NCI-H748 (cell line): ENCODE data around the gene SVIL.
A peak's percentile ranks its signal among the peaks of the same experiment; 100 is the strongest.

Source experiments
- DNase-seq: peaks from one replicate; lab custom pipeline; 2025; ENCODE audit not compliant: unreplicated experiment; lab: John Stamatoyannopoulos, UW

SVIL gene

DNA sequence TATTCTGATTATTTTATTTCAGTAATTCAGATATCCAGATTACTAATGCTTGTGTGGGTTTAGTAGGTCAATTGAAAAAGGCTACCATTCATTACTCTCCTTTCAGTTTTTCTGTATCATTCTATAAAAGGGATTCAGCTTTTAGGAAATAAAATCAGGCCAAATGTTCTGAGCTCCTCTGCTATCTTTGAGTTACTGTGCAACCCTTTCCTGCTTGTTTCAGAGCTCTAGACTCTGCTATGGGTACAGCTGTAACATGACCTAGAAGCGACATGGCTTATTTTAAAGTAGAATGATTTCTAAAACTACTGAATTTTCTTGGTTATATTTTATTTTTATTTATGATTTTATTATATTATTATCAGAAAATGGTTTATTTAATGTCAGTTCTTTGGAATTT lies 203.1 kb downstream of the SVIL start:
- DNase-seq, result no peak

DNA sequence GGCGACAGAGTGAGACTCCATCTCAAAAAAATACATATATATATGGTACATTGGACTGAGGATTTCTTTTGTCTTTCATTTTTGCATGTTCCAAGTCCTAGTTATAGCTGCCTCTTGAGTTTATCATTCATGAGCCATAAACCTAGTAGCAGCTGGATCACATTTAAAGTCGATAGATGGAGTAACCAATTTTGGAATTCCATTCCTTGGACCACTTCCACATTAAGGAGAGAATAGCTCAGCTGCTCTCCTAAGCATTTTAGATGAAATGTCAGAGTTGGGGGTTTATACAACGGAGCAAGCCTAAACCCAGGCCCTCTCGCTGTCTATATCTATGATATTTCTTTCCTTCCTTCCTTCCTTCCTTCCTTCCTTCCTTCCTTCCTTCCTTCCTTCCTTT lies 204.7 kb downstream of the SVIL start:
- DNase-seq, result no peak

DNA sequence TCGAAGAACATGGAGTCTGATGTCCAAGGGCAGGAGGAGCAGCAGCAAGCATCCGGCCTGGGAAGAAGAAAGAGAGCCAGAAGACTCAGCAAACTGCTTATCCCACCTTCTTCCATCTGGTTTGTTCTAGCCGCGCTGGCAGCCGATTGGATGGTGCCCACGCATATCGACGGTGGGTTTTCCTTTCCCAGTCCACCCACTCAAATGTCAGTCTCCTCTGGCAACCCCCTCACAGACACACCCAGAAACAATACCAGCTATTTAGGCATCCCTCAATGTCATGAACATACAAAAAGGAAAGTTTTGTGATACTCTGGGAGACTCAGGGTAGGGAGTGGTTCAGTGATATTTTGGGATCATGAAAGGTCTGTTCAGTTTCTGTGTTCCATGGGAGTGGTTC lies 206.3 kb downstream of the SVIL start:
- DNase-seq, result no peak

DNA sequence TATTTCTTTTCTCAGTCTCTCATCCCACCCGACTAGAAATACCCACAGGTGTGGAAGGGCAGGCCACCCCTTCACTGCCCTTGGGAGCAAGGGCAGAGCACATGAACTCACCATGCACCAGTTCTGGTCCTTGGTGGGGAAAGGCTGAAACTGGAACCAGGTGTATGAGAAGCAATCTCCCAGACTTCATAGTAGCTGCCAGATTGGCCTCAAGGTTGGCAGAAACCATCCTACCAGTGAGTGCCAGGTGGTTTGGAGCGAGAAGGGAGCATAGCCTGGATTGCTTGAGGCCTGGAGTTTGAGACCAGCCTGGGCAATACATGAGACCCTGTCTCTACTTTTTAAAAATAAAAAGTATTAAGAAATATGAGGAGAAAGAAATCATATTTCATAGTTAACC lies 207.1 kb downstream of the SVIL start:
- DNase-seq, result no peak

DNA sequence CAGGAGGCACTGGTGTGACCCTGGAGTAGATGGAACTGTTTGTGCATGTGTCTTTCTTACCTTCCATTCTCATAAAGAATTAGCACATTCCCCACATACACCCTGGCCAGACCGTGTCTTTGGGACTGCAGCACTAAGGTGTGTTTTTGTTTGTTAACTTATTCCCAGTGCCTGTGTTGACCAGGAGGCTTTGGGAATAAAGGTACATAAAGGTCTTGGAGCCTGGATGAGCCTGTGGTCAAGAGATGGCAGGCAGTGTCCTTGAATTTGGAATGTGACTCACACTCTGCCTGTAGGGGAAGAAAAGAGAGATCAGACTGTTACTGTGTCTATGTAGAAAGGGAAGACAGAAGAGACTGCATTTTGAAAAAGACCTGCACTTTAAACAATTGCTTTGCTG lies 208.4 kb downstream of the SVIL start:
- no peak for DNase-seq

DNA sequence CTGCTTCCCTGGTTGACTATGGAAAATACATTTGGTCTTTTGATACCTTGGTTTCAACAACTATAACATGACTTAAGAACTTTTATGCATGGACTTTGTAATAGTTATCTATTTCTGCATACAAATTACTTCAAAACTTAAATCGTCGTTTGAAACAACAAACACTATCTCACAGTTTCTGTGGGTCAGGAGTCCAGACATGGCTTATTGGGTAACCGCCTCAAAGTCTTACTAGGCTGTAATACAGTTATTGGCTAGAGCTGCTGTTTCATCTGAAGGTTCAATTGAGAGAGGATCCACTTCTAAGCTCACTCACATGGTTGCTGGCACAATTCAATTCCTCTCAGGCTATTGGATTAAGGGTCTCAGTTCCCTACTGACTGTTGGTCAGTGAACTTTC lies 210.8 kb downstream of the SVIL start:
- DNase-seq, result no peak

DNA sequence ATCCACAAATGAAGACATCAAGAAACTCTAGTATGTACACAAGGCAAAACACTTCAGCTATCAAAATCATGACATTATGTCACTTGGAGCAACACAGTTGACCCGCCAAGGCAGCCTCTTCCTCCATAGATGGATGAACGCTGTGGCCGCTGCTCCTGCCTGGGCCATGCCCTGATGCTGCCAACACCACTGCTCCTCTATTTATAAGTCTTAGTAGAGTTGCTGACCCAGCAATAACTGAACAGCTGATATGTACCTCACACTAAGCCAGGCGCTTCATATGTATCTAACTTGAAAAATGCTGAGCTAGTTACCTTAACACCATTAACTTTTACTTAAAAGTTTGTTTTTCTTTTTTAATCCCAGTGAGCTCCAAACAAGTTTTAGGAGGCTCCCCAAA lies 214.0 kb downstream of the SVIL start:
- DNase-seq, result no peak

DNA sequence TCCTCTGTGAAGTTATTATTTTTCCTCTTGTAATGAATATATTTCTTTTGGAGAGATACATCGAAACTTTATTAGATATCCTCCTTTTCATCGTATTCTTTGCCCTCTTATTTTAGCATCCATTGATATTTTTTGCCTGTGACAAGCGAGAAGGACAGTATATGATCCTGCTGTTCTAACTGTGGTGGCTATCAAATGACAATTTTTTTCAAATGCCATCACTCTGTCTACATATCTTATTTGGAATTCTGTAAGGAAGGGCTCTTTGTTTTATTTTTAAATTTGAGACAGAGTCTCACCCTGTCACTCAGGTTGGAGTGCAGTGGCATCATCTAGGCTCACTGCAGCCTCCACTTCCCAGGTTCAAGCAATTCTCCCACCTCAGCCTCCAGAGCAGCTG lies 217.4 kb downstream of the SVIL start:
- no peak for DNase-seq

GRCh38 chr10:29415876-29416275 lies 218.9 kb downstream of the SVIL start:
- DNase-seq, result no peak

GRCh38 chr10:29414501-29414900 lies 220.3 kb downstream of the SVIL start:
- DNase-seq, result no peak

GRCh38 chr10:29412485-29412884 lies 222.3 kb downstream of the SVIL start:
- no peak for DNase-seq

DNA sequence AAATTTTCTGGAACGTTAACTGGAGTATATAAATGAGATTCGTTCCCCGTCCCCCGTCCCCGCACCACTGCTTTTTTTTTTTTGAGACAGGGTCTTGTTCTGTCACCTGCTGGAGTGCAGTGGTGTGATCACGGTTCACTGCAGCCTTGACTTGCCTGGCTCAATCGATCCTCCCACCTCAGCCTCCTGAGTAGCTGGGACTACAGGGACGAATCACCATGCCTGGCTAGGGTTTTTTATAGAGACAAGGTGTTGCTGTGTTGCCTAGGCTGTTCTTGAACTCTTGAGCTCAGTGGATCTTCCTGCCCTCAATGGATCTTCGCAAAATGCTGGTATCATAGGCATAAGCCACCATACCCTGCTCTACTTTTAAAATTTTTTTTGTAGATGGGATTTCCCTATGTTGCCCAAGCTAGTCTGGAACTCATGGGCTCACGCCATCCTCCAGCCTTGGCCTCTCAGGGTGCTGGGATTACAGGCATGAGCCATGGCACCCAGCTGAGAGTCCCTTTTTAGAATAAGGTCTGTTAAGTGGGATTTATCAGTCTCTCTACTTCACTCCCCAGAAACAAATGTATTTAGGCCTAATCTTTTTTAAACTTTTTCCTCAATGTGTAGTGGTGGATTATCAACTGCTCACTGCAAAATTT lies 223.0 kb downstream of the SVIL start:
- DNase-seq, result no peak

- peak; percentile 73 for DNase-seq
Observed at GRCh38 chr10:29409241-29410054, 225.3 kb downstream of the SVIL start.

DNA sequence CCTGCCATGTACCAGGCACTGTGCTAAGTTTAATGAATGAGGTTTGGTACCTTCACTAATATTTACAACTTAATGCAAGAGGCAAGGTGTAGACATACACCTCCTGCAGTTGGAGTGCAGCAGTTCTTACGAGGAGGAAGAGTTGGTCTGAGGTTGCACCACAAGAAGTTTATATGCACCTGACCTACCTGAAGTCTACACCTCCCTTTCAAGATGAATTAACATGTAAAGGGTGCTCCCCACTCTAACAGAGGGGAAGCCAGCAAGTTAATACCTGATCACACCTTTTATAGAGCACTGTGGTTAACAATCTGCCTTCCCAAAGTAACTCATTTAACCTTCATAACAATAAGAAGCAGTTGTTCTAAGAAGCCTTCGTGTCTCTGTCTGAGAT lies 225.9 kb downstream of the SVIL start:
- no peak for DNase-seq
